Medulla oblongata (tissue), 1 donor: Measurements from ENCODE around the gene PCK1.
"Not testable (repeated sequence)": the region's sequence is repeated elsewhere in the genome, so short reads cannot be mapped to it uniquely, and the experiment has no call there.

Experiments used
- DNase-seq: peaks from one replicate; pipeline ENCODE4 v3.0.0-alpha.2; 2015; ENCODE audit errors: extremely low spot score

The PCK1 gene

GRCh38 chr20:57560554-57561355 lies at the start of gene PCK1:
PCK1 (plus strand) TSS chr20:57561110; CDS start chr20:57561412, 302 bp downstream.
- no peak for DNase-seq

GRCh38 chr20:57511709-57512108 lies 49.2 kb upstream of the PCK1 start:
- DNase-seq: not testable (repeated sequence)

- DNase-seq: no peak
Measured at GRCh38 chr20:57512432-57512831, 48.5 kb upstream of the PCK1 start.

GRCh38 chr20:57513199-57513598 lies 47.7 kb upstream of the PCK1 start:
- DNase-seq: no peak

GRCh38 chr20:57514273-57514751 lies 46.6 kb upstream of the PCK1 start:
- peak; percentile 87 for DNase-seq

- DNase-seq: no peak
Measured at GRCh38 chr20:57517904-57518303, 43.0 kb upstream of the PCK1 start.

- DNase-seq: no peak
Measured at GRCh38 chr20:57522380-57523140, 38.4 kb upstream of the PCK1 start.

- no peak for DNase-seq
Measured at GRCh38 chr20:57523782-57524181, 37.1 kb upstream of the PCK1 start.

GRCh38 chr20:57524511-57525176 lies 36.3 kb upstream of the PCK1 start, which contains the start of gene CTCFL:
CTCFL (minus strand) TSS chr20:57525140; CDS start chr20:57524205, 935 bp downstream.
- no peak for DNase-seq

GRCh38 chr20:57525328-57526086 lies 35.4 kb upstream of the PCK1 start:
- no peak for DNase-seq

GRCh38 chr20:57526087-57526884 lies 34.6 kb upstream of the PCK1 start:
- no peak for DNase-seq

- DNase-seq: no peak
Measured at GRCh38 chr20:57526885-57527460, 33.9 kb upstream of the PCK1 start.

- no peak for DNase-seq
Measured at GRCh38 chr20:57527728-57528127, 33.2 kb upstream of the PCK1 start.

- DNase-seq: no peak
Measured at GRCh38 chr20:57528148-57528547, 32.8 kb upstream of the PCK1 start.

- no peak for DNase-seq
Measured at GRCh38 chr20:57529160-57529585, 31.7 kb upstream of the PCK1 start.

GRCh38 chr20:57529810-57530209 lies 31.1 kb upstream of the PCK1 start:
- no peak for DNase-seq

GRCh38 chr20:57530327-57530981 lies 30.5 kb upstream of the PCK1 start:
- no peak for DNase-seq

- DNase-seq: no peak
Measured at GRCh38 chr20:57532104-57532503, 28.8 kb upstream of the PCK1 start.

GRCh38 chr20:57535297-57535696 lies 25.6 kb upstream of the PCK1 start:
- no peak for DNase-seq
